Skeletal muscle tissue (tissue), 4 donors: ENCODE results near the gene CHST6. TPM values are rescaled to one million over a fixed set of nuclear protein-coding genes. Genes with fewer than 3 reads are reported as not detected.

Experiments used
- H3K27ac ChIP-seq: one replicate; pipeline ENCODE4 v1.7.0; 2013; ENCODE audit warnings: mild to moderate bottlenecking, low read depth, low read length, inconsistent platforms
- H3K27me3 ChIP-seq, 3 donors: one replicate each; pipeline ENCODE4 v1.7.0; 2013; ENCODE audit warnings: low read length in 3 of 3; ENCODE audit not compliant: control insufficient read depth in 3 of 3, insufficient read depth in 3 of 3
- H3K36me3 ChIP-seq, 3 donors: one replicate each; pipeline ENCODE4 v1.7.0; 2013; ENCODE audit warnings: low read length in 3 of 3; ENCODE audit not compliant: control insufficient read depth in 3 of 3, insufficient read depth in 3 of 3
- H3K4me1 ChIP-seq, 3 donors: one replicate each; pipeline ENCODE4 v1.7.0; 2013; ENCODE audit warnings: low read length in 3 of 3, mild to moderate bottlenecking in 3 of 3; ENCODE audit not compliant: control insufficient read depth in 3 of 3, insufficient read depth in 3 of 3
- H3K4me3 ChIP-seq, 3 donors: one replicate each; pipeline ENCODE4 v1.7.0; 2013; ENCODE audit warnings: low read length in 3 of 3
- H3K9ac ChIP-seq, 3 donors: one replicate each; pipeline ENCODE4 v1.7.0; 2013; ENCODE audit warnings: low read length in 3 of 3, mild to moderate bottlenecking in 3 of 3, moderate library complexity in 2 of 3, low read depth in 1 of 3
- H3K9me3 ChIP-seq, 3 donors: one replicate each; pipeline ENCODE4 v1.7.0; 2013; ENCODE audit warnings: low read length in 3 of 3; ENCODE audit not compliant: control insufficient read depth in 3 of 3
- total RNA-seq: library from RNA; depleted of rRNA; stranded (reverse); fragments of >200 nt; gene quantifications from one replicate; pipeline ENCODE4 v1.2.3, GENCODE V29; 2014
- donor health status: Osteomylitis.

Gene CHST6
- total RNA-seq, 1 donor from 2014 or later: 2.1 TPM

- H3K36me3 ChIP-seq: no peaks in the 10 kb centered on the region
- H3K27me3 ChIP-seq: peaks cover under 1 to 10% (median 6%) of the 10 kb centered on the region in 3 donors
Measured at GRCh38 chr16:75488322-75488721, 6.9 kb downstream of the CHST6 start.

GRCh38 chr16:75486676-75487313, 8.4 kb downstream of the CHST6 start:
- Histone ChIP-seq H3K9me3 (no peaks in the 10 kb centered on the region), H3K36me3 (no peaks in the 10 kb centered on the region), H3K27ac (no peak overlapping the region), H3K9ac (no peak overlapping the region), H3K4me1 (peaks cover 0 to 6% (median 5%) of the 10 kb centered on the region in 3 donors), H3K27me3 (peaks cover 0 to 6% (median 2%) of the 10 kb centered on the region in 3 donors), H3K4me3 (no peak overlapping the region)

More at GRCh38 chr16:75488322-75488721, 6.9 kb downstream of the CHST6 start:
- Histone ChIP-seq H3K9me3 (no peaks in the 10 kb centered on the region), H3K4me1 (peaks cover 0 to 2% (median 1%) of the 10 kb centered on the region in 3 donors), H3K9ac (no peak overlapping the region), H3K4me3 (no peak overlapping the region), H3K27ac (no peak overlapping the region)

DNA sequence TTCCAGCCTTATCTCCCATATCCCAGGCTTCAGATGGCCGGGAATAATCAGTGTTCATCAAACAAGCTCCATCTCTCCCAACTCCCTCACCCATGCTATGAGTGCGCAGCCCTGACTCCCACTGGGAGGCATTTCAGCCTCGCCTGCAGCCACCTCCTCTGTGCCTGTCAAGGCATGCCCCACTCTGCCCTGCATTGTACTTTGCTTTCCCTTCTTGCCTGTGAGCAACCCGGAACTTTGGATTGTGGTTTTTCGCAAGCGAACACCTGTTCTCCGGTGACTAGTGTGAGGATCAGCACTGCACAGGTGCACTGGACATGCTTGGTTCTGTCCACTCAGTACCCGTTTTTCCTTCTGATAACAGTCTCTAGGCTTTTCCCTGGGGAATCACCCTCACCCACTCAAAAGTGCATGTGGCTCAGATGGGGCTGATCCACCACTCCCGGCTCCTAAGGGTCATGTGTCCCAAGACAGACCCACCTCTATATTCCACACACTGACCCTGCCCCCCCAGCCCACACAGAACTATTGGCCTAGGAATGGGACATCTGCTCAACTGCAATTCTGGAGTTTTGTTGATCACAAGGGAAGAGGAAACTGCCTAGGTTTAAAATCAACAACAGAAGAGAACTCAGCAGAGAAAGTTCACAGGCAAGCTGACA, 9.1 kb downstream of the CHST6 start:
- no peak overlapping the region for H3K4me3 ChIP-seq
- H3K9ac ChIP-seq: no peak overlapping the region

DNA sequence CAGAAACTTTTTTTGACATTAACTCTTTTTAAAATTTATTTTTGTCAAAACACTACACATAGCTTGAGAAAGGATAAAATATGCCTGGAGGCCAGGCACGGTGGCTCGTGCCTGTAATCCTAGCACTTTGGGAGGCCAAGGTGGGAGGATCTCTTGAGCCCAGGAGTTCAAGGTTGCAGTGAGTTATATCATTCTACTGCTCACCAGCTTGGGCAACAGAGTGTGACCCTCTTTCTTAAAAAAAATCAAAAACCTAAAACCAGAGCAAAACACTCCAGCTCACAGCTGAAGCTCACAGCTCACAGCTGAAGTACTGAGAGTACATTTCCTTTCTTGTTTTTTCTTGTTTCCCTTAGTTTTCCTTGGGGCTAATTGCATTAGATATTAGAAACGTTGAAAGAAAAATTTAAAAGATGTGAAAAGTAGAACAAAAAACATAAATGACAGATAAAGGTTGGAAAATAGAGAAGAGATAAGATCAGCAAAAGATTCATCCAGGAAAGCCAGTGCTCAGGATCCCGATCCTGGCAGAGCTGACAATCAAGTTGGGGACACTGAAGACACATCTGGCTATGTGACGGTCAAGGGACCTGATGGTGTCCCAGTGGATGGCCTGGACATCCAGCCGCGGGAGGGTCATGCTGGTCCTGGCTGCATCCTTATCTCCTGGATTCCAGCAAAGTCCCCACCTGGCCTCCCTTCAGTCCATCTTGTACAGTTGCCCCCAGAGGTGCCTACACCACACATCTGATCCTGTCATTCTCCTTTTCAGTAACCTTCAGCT, 9.8 kb downstream of the CHST6 start:
- Histone ChIP-seq H3K36me3 (no peaks in the 10 kb centered on the region), H3K9ac (no peak overlapping the region), H3K4me3 (no peak overlapping the region), H3K27ac (no peak overlapping the region), H3K4me1 (peaks cover 0 to 6% (median 5%) of the 10 kb centered on the region in 3 donors), H3K27me3 (peaks cover 0 to 6% (median 0%) of the 10 kb centered on the region in 3 donors), H3K9me3 (no peaks in the 10 kb centered on the region)

More for the DNA sequence above, 9.1 kb downstream of the CHST6 start:
- H3K9me3 ChIP-seq: no peaks in the 10 kb centered on the region
- H3K27ac ChIP-seq: no peak overlapping the region
- no peaks in the 10 kb centered on the region for H3K36me3 ChIP-seq
- peaks cover 0 to 6% (median 5%) of the 10 kb centered on the region in 3 donors for H3K4me1 ChIP-seq
- H3K27me3 ChIP-seq: peaks cover 0 to 6% (median 0%) of the 10 kb centered on the region in 3 donors

DNA sequence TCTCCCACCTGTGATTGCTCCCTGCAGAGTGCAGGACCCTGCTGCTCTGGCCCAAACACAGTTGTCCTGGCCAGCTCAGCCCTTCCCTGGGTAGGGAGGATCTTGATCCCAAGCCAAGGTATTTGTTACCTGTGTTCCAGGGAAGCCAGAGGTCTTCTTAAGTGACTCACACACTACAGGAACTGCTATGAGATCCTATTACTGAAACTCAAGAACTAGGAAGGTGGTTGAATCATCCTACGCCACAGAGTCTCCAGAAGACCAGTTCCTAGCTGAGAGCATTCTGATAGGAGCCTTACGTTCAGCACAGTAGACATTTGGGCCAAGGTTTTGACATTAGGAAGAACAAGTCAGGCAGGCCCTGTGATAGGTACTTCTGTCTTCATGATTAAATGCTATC, 12.0 kb downstream of the CHST6 start:
- no peak overlapping the region for H3K27ac ChIP-seq
- no peaks in the 10 kb centered on the region for H3K36me3 ChIP-seq
- H3K4me1 ChIP-seq: peaks cover 0 to 6% (median 5%) of the 10 kb centered on the region in 3 donors
- H3K27me3 ChIP-seq: peaks cover 0 to 6% (median 0%) of the 10 kb centered on the region in 3 donors
- H3K4me3 ChIP-seq: no peak overlapping the region
- no peak overlapping the region for H3K9ac ChIP-seq
- no peaks in the 10 kb centered on the region for H3K9me3 ChIP-seq

DNA sequence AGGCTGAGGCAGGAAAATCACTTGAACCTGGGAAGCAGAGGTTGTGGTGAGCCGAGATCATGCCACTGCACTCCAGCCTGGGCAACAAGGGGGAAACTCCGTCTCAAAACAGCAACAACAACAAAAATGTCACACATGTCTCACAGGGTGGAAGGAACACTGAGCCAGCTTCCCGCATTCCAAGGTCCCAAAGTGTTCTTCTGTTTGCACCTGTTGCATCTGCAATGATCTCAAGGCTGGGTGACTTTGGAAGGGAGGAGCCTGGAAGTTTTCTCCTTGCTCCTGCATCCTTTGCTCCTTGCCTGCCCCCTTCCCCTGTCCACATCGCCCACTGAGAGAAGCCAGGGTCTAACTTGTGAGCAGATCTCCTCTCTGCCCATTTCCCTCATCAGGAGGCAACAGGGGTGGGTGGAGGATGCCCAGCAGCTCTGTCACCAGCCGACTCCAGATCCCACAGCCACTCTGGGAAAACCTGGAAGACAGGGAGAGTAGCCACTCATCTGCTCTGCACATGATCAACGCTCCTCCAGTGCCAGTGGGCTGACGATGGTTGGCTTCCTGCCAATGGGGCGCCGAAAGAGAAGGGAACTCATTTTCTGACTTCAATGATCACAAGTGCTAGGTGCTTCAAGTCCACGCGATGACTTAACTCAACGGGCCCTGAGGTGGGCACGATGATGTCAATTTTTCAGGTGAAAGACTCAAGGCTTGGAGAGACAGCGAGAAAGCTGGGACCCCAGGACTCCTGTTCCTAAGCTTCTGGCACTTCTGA, 12.6 kb downstream of the CHST6 start:
- Histone ChIP-seq H3K9ac (no peak overlapping the region), H3K36me3 (no peaks in the 10 kb centered on the region)

GRCh38 chr16:75481475-75481874, 13.8 kb downstream of the CHST6 start:
- H3K36me3 ChIP-seq: no peaks in the 10 kb centered on the region
- H3K9me3 ChIP-seq: no peaks in the 10 kb centered on the region
- H3K27ac ChIP-seq: no peak overlapping the region
- no peak overlapping the region for H3K4me3 ChIP-seq
- H3K9ac ChIP-seq: no peak overlapping the region
- peaks cover 0 to 6% (median 5%) of the 10 kb centered on the region in 3 donors for H3K4me1 ChIP-seq
- peaks cover 0 to 6% (median 0%) of the 10 kb centered on the region in 3 donors for H3K27me3 ChIP-seq

More for the DNA sequence above, 12.6 kb downstream of the CHST6 start:
- no peak overlapping the region for H3K27ac ChIP-seq
- no peak overlapping the region for H3K4me3 ChIP-seq
- no peaks in the 10 kb centered on the region for H3K9me3 ChIP-seq
- H3K4me1 ChIP-seq: peaks cover 0 to 6% (median 5%) of the 10 kb centered on the region in 3 donors
- H3K27me3 ChIP-seq: peaks cover 0 to 6% (median 0%) of the 10 kb centered on the region in 3 donors

DNA sequence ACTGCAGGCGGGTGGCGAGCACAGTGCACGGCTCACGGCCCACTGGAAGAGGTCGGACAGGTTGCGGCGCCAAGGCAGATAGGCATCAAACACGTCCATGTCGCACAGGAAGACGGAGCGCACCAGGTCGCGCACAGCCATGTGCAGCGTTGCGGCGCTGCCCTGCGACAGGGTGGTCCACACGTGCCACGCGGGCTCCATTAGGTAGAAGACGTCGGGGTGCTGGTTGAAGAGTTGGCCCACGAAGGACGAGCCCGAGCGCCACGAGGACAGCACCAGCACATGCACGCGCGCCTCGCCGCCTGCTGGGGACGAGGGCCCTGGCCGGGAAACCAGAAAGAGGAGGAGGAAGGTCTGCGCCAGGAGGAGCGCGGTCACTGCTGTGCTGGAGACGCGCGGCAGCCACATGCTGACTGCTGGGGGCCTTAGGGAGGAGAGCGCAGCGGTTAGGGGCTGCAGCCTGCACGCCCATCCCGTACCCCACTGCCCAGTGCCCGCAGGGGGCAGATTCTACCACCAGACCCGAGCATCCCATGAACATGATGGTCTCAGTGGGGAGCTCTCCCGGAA, 15.7 kb downstream of the CHST6 start:
- no peak overlapping the region for H3K27ac ChIP-seq
- H3K36me3 ChIP-seq: no peaks in the 10 kb centered on the region
- no peak overlapping the region for H3K9ac ChIP-seq
- H3K4me3 ChIP-seq: no peak overlapping the region
- peaks cover 0 to 6% (median 5%) of the 10 kb centered on the region in 3 donors for H3K4me1 ChIP-seq
- no peaks in the 10 kb centered on the region for H3K27me3 ChIP-seq
- H3K9me3 ChIP-seq: no peaks in the 10 kb centered on the region
